ENCODE results near the gene CFAP20DC. TPM values are rescaled to one million over a fixed set of nuclear protein-coding genes. Genes with fewer than 3 reads are reported as not detected.

CFAP20DC gene
- total and polyA plus RNA-seq, 8 donors, result 0.23 to 1.2 (median 0.39) TPM

- no peak for ATAC-seq
- FAIRE-seq, result no peak
- intact Hi-C loops (cut with DNase I), result no loop called here
- H3K27me3 ChIP-seq, result no peaks in the 10 kb centered on the region
- WGBS, 2 donors, result 79 to 84% methylated on average over 4 of the region's 4 CpGs
- no peak for DNase-seq
- H3K4me3 ChIP-seq, result no peak overlapping the region
- no peak overlapping the region for H3K27ac ChIP-seq
- TF ChIP-seq, protein P1, sequence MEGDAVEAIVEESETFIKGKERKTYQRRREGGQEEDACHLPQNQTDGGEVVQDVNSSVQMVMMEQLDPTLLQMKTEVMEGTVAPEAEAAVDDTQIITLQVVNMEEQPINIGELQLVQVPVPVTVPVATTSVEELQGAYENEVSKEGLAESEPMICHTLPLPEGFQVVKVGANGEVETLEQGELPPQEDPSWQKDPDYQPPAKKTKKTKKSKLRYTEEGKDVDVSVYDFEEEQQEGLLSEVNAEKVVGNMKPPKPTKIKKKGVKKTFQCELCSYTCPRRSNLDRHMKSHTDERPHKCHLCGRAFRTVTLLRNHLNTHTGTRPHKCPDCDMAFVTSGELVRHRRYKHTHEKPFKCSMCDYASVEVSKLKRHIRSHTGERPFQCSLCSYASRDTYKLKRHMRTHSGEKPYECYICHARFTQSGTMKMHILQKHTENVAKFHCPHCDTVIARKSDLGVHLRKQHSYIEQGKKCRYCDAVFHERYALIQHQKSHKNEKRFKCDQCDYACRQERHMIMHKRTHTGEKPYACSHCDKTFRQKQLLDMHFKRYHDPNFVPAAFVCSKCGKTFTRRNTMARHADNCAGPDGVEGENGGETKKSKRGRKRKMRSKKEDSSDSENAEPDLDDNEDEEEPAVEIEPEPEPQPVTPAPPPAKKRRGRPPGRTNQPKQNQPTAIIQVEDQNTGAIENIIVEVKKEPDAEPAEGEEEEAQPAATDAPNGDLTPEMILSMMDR (IDR thresholded peaks at IDR 0.05), result no peak
- H3K4me1 ChIP-seq, result no peaks in the 10 kb centered on the region
- no peaks in the 10 kb centered on the region for H3K9me3 ChIP-seq
- no peaks in the 10 kb centered on the region for H3K36me3 ChIP-seq
These were observed 97.5 kb downstream of the CFAP20DC start for GRCh38 chr3:58952128-58952917.

GRCh38 chr3:58948018-58948417, 101.8 kb downstream of the CFAP20DC start:
- Histone ChIP-seq H3K9me3 (no peaks in the 10 kb centered on the region), H3K27ac (no peak overlapping the region), H3K36me3 (no peaks in the 10 kb centered on the region), H3K4me1 (no peaks in the 10 kb centered on the region), H3K4me3 (no peak overlapping the region), H3K27me3 (no peaks in the 10 kb centered on the region)
- DNase-seq (no peak), ATAC-seq (no peak), FAIRE-seq (no peak)
- TF ChIP-seq, protein P1 (IDR thresholded peaks at IDR 0.05), result no peak
- WGBS, 2 donors, result 75% methylated on average over 1 of the region's 1 CpG
- intact Hi-C loops (cut with DNase I), result no loop called here

DNA sequence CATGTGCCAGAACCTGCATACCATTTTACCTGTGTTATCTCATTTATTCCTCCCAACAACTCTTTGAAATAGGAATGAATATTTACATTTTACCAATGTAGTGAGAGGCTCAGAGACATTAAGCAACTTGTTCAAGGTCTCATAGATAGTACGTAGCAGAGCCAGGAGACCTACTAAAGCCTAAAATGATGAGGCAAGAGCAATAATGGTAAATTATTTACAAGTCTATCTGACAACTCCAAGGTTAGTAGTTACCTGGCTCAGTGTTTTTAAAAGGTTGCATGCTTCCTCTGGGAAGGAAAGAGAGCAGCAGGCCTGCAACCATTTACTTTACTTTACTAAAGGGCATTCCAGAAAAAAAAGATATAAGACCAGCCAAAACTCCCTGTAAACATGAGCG, 103.0 kb downstream of the CFAP20DC start:
- H3K9me3 ChIP-seq, result no peaks in the 10 kb centered on the region

GRCh38 chr3:58938057-58938456, 111.8 kb downstream of the CFAP20DC start:
- 80 to 90% methylated on average over 2 of the region's 2 CpGs for WGBS, 2 donors
- Histone ChIP-seq H3K4me1 (no peaks in the 10 kb centered on the region), H3K9me3 (no peaks in the 10 kb centered on the region), H3K27me3 (no peaks in the 10 kb centered on the region), H3K4me3 (no peak overlapping the region), H3K27ac (no peak overlapping the region), H3K36me3 (no peaks in the 10 kb centered on the region)
- intact Hi-C loops (cut with DNase I), result no loop called here
- ATAC-seq, result no peak
- no peak for FAIRE-seq
- no peak for DNase-seq
- TF ChIP-seq, protein P1 (IDR thresholded peaks at IDR 0.05), result no peak

More for the DNA sequence above, 103.0 kb downstream of the CFAP20DC start:
- TF ChIP-seq, protein P1 (IDR thresholded peaks at IDR 0.05), result no peak
- no peaks in the 10 kb centered on the region for H3K36me3 ChIP-seq
- H3K4me1 ChIP-seq, result no peaks in the 10 kb centered on the region
- ATAC-seq (no peak), FAIRE-seq (no peak), DNase-seq (no peak)
- intact Hi-C loops (cut with DNase I), result no loop called here
- WGBS, 2 donors, result 40 to 47% methylated on average over 2 of the region's 2 CpGs
- H3K4me3 ChIP-seq, result no peak overlapping the region
- no peaks in the 10 kb centered on the region for H3K27me3 ChIP-seq
- no peak overlapping the region for H3K27ac ChIP-seq

DNA sequence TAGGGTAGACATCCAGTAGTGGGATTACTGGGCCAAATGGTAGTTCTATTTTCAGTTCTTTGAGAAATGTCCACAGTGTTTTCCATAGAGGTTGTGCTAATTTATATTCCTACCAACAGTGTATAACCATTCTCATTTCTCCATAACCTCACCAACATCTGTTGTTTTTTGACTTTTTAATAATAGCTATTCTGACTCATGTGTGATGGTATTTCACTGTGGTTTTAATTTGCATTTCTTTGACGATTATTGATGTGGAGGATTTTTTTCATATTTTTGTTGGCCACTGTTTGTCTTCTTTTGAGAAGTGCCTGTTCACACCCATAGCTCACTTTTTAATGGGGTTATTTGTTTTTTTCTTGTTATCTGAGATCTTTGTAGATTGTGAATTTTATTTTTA, 125.2 kb downstream of the CFAP20DC start:
- TF ChIP-seq, protein P1 (IDR thresholded peaks at IDR 0.05), result no peak
- DNase-seq (no peak), ATAC-seq (no peak), FAIRE-seq (no peak)
- Histone ChIP-seq H3K27ac (no peak overlapping the region), H3K27me3 (no peaks in the 10 kb centered on the region), H3K4me1 (no peaks in the 10 kb centered on the region), H3K4me3 (no peak overlapping the region), H3K9me3 (no peaks in the 10 kb centered on the region), H3K36me3 (no peaks in the 10 kb centered on the region)
- WGBS, 2 donors, result 66 to 70% methylated on average over 1 of the region's 1 CpG
- intact Hi-C loops (cut with DNase I), result no loop called here
